H1 (cell line): ENCODE measurements around the gene FKBP1B. TPM values are rescaled to one million over a fixed set of nuclear protein-coding genes. Genes with fewer than 3 reads are reported as not detected.

Experiments used
- CTCF ChIA-PET: fragments of 300-600 bp; sonication (Branson Sonifier 250); formaldehyde crosslinking; loops from one replicate; lab custom pipeline; 2021; ENCODE audit not compliant: partially characterized antibody; lab: Charles Lee
- POLR2A ChIA-PET: fragments of 300-600 bp; sonication (Branson Sonifier 250); formaldehyde crosslinking; loops from one replicate; lab custom pipeline; 2021; ENCODE audit warnings: inconsistent platforms; ENCODE audit not compliant: partially characterized antibody; lab: Charles Lee
- DNase-seq, 2 experiments: peaks; one replicate each; pipeline versions ENCODE4 v3.0.0 to v3.0.0-alpha.2; 2010 to 2022; ENCODE audit warnings: low spot score in 2 of 2, low read depth in 1 of 2, mixed read lengths in 1 of 2
- FAIRE-seq: peaks from 2 replicates; lab custom pipeline; 2011; peaks lifted over from hg19 to GRCh38; lab: Jason Lieb, UNC
- H2AFZ ChIP-seq: 2 replicates; pipeline ENCODE4 v1.8.1; 2012; ENCODE audit warnings: low read length, inconsistent platforms
- H2AK5ac ChIP-seq: 2 replicates; pipeline ENCODE4 v1.6.1; 2013; ENCODE audit warnings: low read depth, low read length
- H2BK120ac ChIP-seq: replicated peaks from 2 replicates; pipeline ENCODE3; 2013; ENCODE audit warnings: low read depth, low read length, inconsistent platforms
- H2BK12ac ChIP-seq: 2 replicates; pipeline ENCODE4 v1.6.1; 2013; ENCODE audit warnings: low read depth, low read length
- H2BK15ac ChIP-seq: 2 replicates; pipeline ENCODE4 v1.6.1; 2013; ENCODE audit warnings: low read length
- H2BK20ac ChIP-seq: 2 replicates; pipeline ENCODE4 v1.6.1; 2013; ENCODE audit warnings: low read length
- H2BK5ac ChIP-seq: 2 replicates; pipeline ENCODE4 v1.6.1; 2013; ENCODE audit warnings: low read depth, low read length
- H3K14ac ChIP-seq: 2 replicates; pipeline ENCODE4 v1.6.1; 2013; ENCODE audit warnings: inconsistent platforms; ENCODE audit not compliant: insufficient read length
- H3K18ac ChIP-seq: 2 replicates; pipeline ENCODE4 v1.6.1; 2013; ENCODE audit warnings: low read length; ENCODE audit errors: extremely low read depth
- H3K23ac ChIP-seq: 2 replicates; pipeline ENCODE4 v1.6.1; 2013; ENCODE audit warnings: inconsistent platforms; ENCODE audit not compliant: insufficient read length
- H3K23me2 ChIP-seq: 2 replicates; pipeline ENCODE4 v1.6.1; 2013; ENCODE audit warnings: low read depth, low read length
- H3K27ac ChIP-seq: 2 replicates; pipeline ENCODE4 v1.6.1; 2011; ENCODE audit warnings: low read depth, low read length, inconsistent platforms
- H3K27me3 ChIP-seq, 4 experiments: replicated peaks in 1 of 4; 1 replicate in 1 of 4; 2 replicates in 3 of 4; pipeline versions ENCODE4 v1.6.1 to v1.8.1; 2011 to 2013; ENCODE audit warnings: low read length in 3 of 4, mild to moderate bottlenecking in 3 of 4, inconsistent platforms in 2 of 4, mixed read lengths in 2 of 4, moderate library complexity in 1 of 4; ENCODE audit not compliant: control insufficient read depth in 3 of 4, insufficient read depth in 3 of 4; ENCODE audit errors: extremely low read depth in 1 of 4
- H3K36me3 ChIP-seq, 4 experiments: 2 replicates each; pipeline versions ENCODE4 v1.6.1 to v1.8.1; 2011 to 2013; ENCODE audit warnings: mild to moderate bottlenecking in 4 of 4, low read length in 3 of 4, moderate library complexity in 2 of 4, control low read depth in 1 of 4, inconsistent platforms in 1 of 4; ENCODE audit not compliant: insufficient read depth in 4 of 4, control insufficient read depth in 2 of 4
- H3K4ac ChIP-seq: replicated peaks from 2 replicates; pipeline ENCODE3; 2013; ENCODE audit warnings: low read length, low read depth, mixed read lengths, inconsistent platforms; ENCODE audit not compliant: insufficient read length
- H3K4me1 ChIP-seq, 4 experiments: replicated peaks in 1 of 4; 1 replicate in 1 of 4; 2 replicates in 3 of 4; pipeline versions ENCODE4 v1.6.1 to v1.8.1; 2011 to 2013; ENCODE audit warnings: low read length in 3 of 4, inconsistent platforms in 2 of 4, mixed read lengths in 1 of 4; ENCODE audit not compliant: insufficient read depth in 4 of 4, control insufficient read depth in 3 of 4
- H3K4me2 ChIP-seq, 2 experiments: 2 replicates each; pipeline versions ENCODE4 v1.6.1 to v1.8.1; 2011 to 2013; ENCODE audit warnings: low read depth in 2 of 2, low read length in 2 of 2, control low read depth in 1 of 2, inconsistent platforms in 1 of 2, mild to moderate bottlenecking in 1 of 2; ENCODE audit not compliant: insufficient read depth in 1 of 2
- H3K4me3 ChIP-seq, 4 experiments: fragments of 200-600, 300-600 bp in 1 of 4; sonication (generic), shearing (Covaris generic), sonication (Bioruptor Twin) in 1 of 4; 2 replicates each; pipeline versions ENCODE4 v1.5.1 to v1.8.1; 2011 to 2016; ENCODE audit warnings: low read length in 4 of 4, low read depth in 3 of 4, control low read depth in 2 of 4, inconsistent platforms in 2 of 4, mild to moderate bottlenecking in 2 of 4, mixed read lengths in 1 of 4, moderate library complexity in 1 of 4; ENCODE audit not compliant: insufficient read depth in 2 of 4; ENCODE audit errors: extremely low read depth in 1 of 4
- H3K56ac ChIP-seq: replicated peaks from 2 replicates; pipeline ENCODE3; 2013; ENCODE audit warnings: low read depth, mild to moderate bottlenecking, mixed read lengths, low read length, inconsistent platforms; ENCODE audit not compliant: insufficient read length
- H3K79me1 ChIP-seq: 2 replicates; pipeline ENCODE4 v1.6.1; 2013; ENCODE audit warnings: low read depth, low read length, control low read depth
- H3K79me2 ChIP-seq, 2 experiments: 2 replicates each; pipeline versions ENCODE4 v1.6.1 to v1.8.1; 2012 to 2013; ENCODE audit warnings: low read length in 2 of 2, mild to moderate bottlenecking in 2 of 2, inconsistent platforms in 1 of 2; ENCODE audit not compliant: insufficient read depth in 2 of 2, control insufficient read depth in 1 of 2
- H3K9ac ChIP-seq, 4 experiments: replicated peaks in 1 of 4; 1 replicate in 1 of 4; 2 replicates in 3 of 4; pipeline versions ENCODE4 v1.6.1 to v1.8.1; 2011 to 2013; ENCODE audit warnings: low read depth in 3 of 4, low read length in 3 of 4, control low read depth in 2 of 4, mild to moderate bottlenecking in 2 of 4, moderate library complexity in 2 of 4, inconsistent platforms in 1 of 4; ENCODE audit errors: extremely low read depth in 1 of 4
- H3K9me3 ChIP-seq, 2 experiments: 2 replicates each; pipeline versions ENCODE4 v1.6.1 to v1.8.1; 2012 to 2013; ENCODE audit warnings: mild to moderate bottlenecking in 2 of 2, moderate library complexity in 2 of 2, control low read depth in 1 of 2, inconsistent platforms in 1 of 2, low read depth in 1 of 2, low read length in 1 of 2, mixed read lengths in 1 of 2; ENCODE audit not compliant: insufficient read depth in 2 of 2
- H4K20me1 ChIP-seq, 2 experiments: replicated peaks in 1 of 2; 2 replicates each; pipeline versions ENCODE3 to v1.8.1; 2011 to 2013; ENCODE audit warnings: inconsistent platforms in 2 of 2, low read length in 2 of 2, mild to moderate bottlenecking in 1 of 2; ENCODE audit not compliant: insufficient read depth in 2 of 2, control insufficient read depth in 1 of 2
- H4K5ac ChIP-seq: 2 replicates; pipeline ENCODE4 v1.6.1; 2013; ENCODE audit warnings: low read length, low read depth, mixed read lengths, inconsistent platforms; ENCODE audit not compliant: insufficient read length
- H4K8ac ChIP-seq: 2 replicates; pipeline ENCODE4 v1.8.0; 2013; ENCODE audit warnings: mild to moderate bottlenecking, moderate library complexity, low read length, inconsistent platforms; ENCODE audit not compliant: insufficient read depth; ENCODE audit errors: extremely low read depth
- H4K91ac ChIP-seq: replicated peaks from 2 replicates; pipeline ENCODE3; 2013; ENCODE audit warnings: low read length, mixed read lengths, inconsistent platforms; ENCODE audit not compliant: insufficient read length
- CBX5 ChIP-seq: fragments of 300-800, 300-1000 bp; sonication (generic); IDR thresholded peaks from 2 replicates; pipeline ENCODE4 v1.7.1; 2016; ENCODE audit warnings: antibody characterized with exemption, low read length, low read depth
- CHD1 ChIP-seq: IDR thresholded peaks from 2 replicates; pipeline ENCODE4 v1.6.1; 2012; ENCODE audit warnings: low read depth, low read length, improper control_type of control experiment
- RNF2 ChIP-seq: fragments of 200-900, 300-1000 bp; sonication (generic); IDR thresholded peaks from 2 replicates; pipeline ENCODE4 v1.7.1; 2016; ENCODE audit warnings: borderline replicate concordance, low read depth, mild to moderate bottlenecking, antibody characterized with exemption, low read length; ENCODE audit not compliant: poor library complexity, severe bottlenecking; ENCODE audit errors: missing control alignments
- USF2 ChIP-seq: IDR thresholded peaks from 2 replicates; pipeline ENCODE4 v1.6.1; 2011; ENCODE audit warnings: low read length, improper control_type of control experiment
- WGBS, 2 experiments: shearing (Covaris generic) in 1 of 2; methylation state at CpG; one replicate each; pipeline versions ENCODE4 v1.1.6 to v1.1.7; 2013 to 2015; ENCODE audit warnings: low lambda C conversion rate in 2 of 2, mixed read lengths in 2 of 2, inconsistent platforms in 1 of 2, low coverage in 1 of 2, missing lambda C conversion rate in 1 of 2; ENCODE audit not compliant: insufficient replicate concordance in 2 of 2, insufficient coverage in 1 of 2, insufficient read length in 1 of 2; ENCODE audit errors: extremely low coverage in 1 of 2, missing lambda C conversion rate in 1 of 2; 5-methylcytosine and 5-hydroxymethylcytosine counted together
- polyA plus RNA-seq, 7 experiments: library from polyadenylated mRNA; depleted of rRNA in 3 of 7; stranded (reverse) in 5 of 7; unstranded in 2 of 7; fragments of >200 nt in 5 of 7; fragments of 200-250 nt in 2 of 7; gene quantifications; 1 replicate in 5 of 7; 2 replicates in 1 of 7; 4 replicates in 1 of 7; pipeline versions ENCODE4 v1.2.1 to v1.2.3, GENCODE V29; 2011 to 2013; ENCODE audit warnings: missing spikeins in 2 of 7, mixed read lengths in 2 of 7
- total RNA-seq: library from RNA; stranded (reverse); fragmentation: NEBNext Ultra II Directional; extraction: Animal tissue kit (Norgen Biotek cat#: 25700); gene quantifications from 2 replicates; pipeline ENCODE4 v1.2.1, GENCODE V29; 2021

FKBP1B gene
- total and polyA plus RNA-seq, 2 of the 8 experiments (the other 6 are each of a cell fraction or from before 2014, with no cell fraction given) = 50.8 to 151 TPM

GRCh38 chr2:24052951-24053350 lies 3.4 kb downstream of the FKBP1B start:
- no peak overlapping the region for H4K5ac ChIP-seq
- ChIA-PET POLR2A (interaction anchor here (0.7 to 1.8 kb wide), 5 partner anchors 14 to 294 kb away, joined by 3 to 5 read pairs (median 4); no protein-coding TSS in a partner anchor), CTCF (interaction anchor here (0.8 to 3.9 kb wide), 3 partner anchors 8 to 31 kb away, joined by 3 to 27 read pairs (median 4); partner anchors contain the start of gene TP53I3)
- no peak overlapping the region for H4K8ac ChIP-seq
- no peak overlapping the region for H3K27ac ChIP-seq
- 100% methylated on average over 1 of the region's 1 CpG; no CpG with 5 or more reads in 1 of the 2 experiments for WGBS, 2 experiments
- no peak overlapping the region for H4K91ac ChIP-seq
- no peak overlapping the region for H3K56ac ChIP-seq
- H3K79me2 ChIP-seq = 0 out of 4 replicates have a peak, but pooled peaks cover 0 to 6% of the 10 kb centered on the region in 2 experiments
- H2AK5ac ChIP-seq = no peak overlapping the region
- no peak for DNase-seq
- peaks cover 4% of the 10 kb centered on the region; the same call in 1 of the 2 replicates for H3K23me2 ChIP-seq
- no peak for FAIRE-seq
- no peak overlapping the region for H3K4me3 ChIP-seq
- no peak overlapping the region for H3K23ac ChIP-seq
- no peaks in the 10 kb centered on the region for H3K27me3 ChIP-seq
- no peak overlapping the region for H2BK20ac ChIP-seq
- peaks cover 0 to 8% (median 4%) of the 10 kb centered on the region in 4 experiments; a peak in 4 of 7 replicates for H3K4me1 ChIP-seq
- no peak overlapping the region for H2BK15ac ChIP-seq
- no peak overlapping the region for H2BK120ac ChIP-seq
- peaks cover 2 to 4% of the 10 kb centered on the region in 2 experiments for H4K20me1 ChIP-seq
- no peak overlapping the region for H2AFZ ChIP-seq
- no peak for TF ChIP-seq RNF2
- TF ChIP-seq USF2 = no peak
- TF ChIP-seq CHD1 = no peak
- no peak for TF ChIP-seq CBX5
- H3K36me3 ChIP-seq = peaks cover 0 to 8% (median 0%) of the 10 kb centered on the region in 4 experiments; a peak in 1 of 8 replicates
- no peaks in the 10 kb centered on the region for H3K9me3 ChIP-seq
- no peak overlapping the region for H3K4ac ChIP-seq
- no peak overlapping the region for H3K4me2 ChIP-seq
- no peak overlapping the region for H3K9ac ChIP-seq
- no peak overlapping the region for H3K14ac ChIP-seq
- no peak overlapping the region for H3K18ac ChIP-seq
- no peak overlapping the region for H2BK12ac ChIP-seq
- H2BK5ac ChIP-seq = no peak overlapping the region
- H3K79me1 ChIP-seq = no peaks in the 10 kb centered on the region
